Spleen (tissue), 11 donors: ENCODE measurements around the gene IL26. TPM values are rescaled to one million over a fixed set of nuclear protein-coding genes. Genes with fewer than 3 reads are reported as not detected.

Experiments used
- DNase-seq: peaks from one replicate; pipeline ENCODE4 v3.0.0-alpha.2; 2020
- H3K27ac ChIP-seq, 8 donors: fragments of 200-600 bp; sonication (generic) in 7 of 8; 1 replicate in 4 of 8; 2 replicates in 4 of 8; pipeline versions ENCODE4 v1.5.0 to v1.8.0; 2016 to 2021; ENCODE audit warnings: inconsistent platforms in 4 of 8, mild to moderate bottlenecking in 4 of 8, moderate library complexity in 1 of 8
- H3K27me3 ChIP-seq, 7 donors: fragments of 200-600 bp; sonication (generic) in 6 of 7; replicated peaks in 1 of 7; 1 replicate in 4 of 7; 2 replicates in 3 of 7; pipeline versions ENCODE4 v1.5.0 to v1.8.0; 2016 to 2021; ENCODE audit warnings: inconsistent platforms in 3 of 7, mild to moderate bottlenecking in 1 of 7
- H3K36me3 ChIP-seq, 6 donors: fragments of 200-600 bp; sonication (generic) in 5 of 6; 1 replicate in 4 of 6; 2 replicates in 2 of 6; pipeline versions ENCODE4 v1.5.0 to v1.8.0; 2016 to 2021; ENCODE audit warnings: inconsistent platforms in 2 of 6
- H3K4me1 ChIP-seq, 6 donors: fragments of 200-600 bp; sonication (generic) in 5 of 6; 1 replicate in 3 of 6; 2 replicates in 3 of 6; pipeline versions ENCODE4 v1.5.0 to v1.8.0; 2016 to 2021; ENCODE audit warnings: inconsistent platforms in 3 of 6
- H3K4me3 ChIP-seq, 8 donors: fragments of 200-600 bp; sonication (generic) in 7 of 8; 1 replicate in 4 of 8; 2 replicates in 4 of 8; pipeline versions ENCODE4 v1.5.0 to v1.8.0; 2016 to 2021; ENCODE audit warnings: inconsistent platforms in 4 of 8, mild to moderate bottlenecking in 4 of 8, moderate library complexity in 2 of 8
- H3K9me3 ChIP-seq, 8 donors: fragments of 200-600 bp; sonication (generic) in 7 of 8; 1 replicate in 4 of 8; 2 replicates in 4 of 8; pipeline versions ENCODE4 v1.5.0 to v1.8.0; 2016 to 2021; ENCODE audit warnings: inconsistent platforms in 4 of 8
- POLR2A ChIP-seq, 3 donors: fragments of 450-650 bp; IDR thresholded peaks; one replicate each; pipeline ENCODE4 v1.5.1; 2017; ENCODE audit warnings: antibody characterized with exemption in 3 of 3, mild to moderate bottlenecking in 1 of 3
- POLR2AphosphoS5 ChIP-seq, 3 donors: sonication (generic); formaldehyde crosslinking; IDR thresholded peaks; one replicate each; pipeline ENCODE4 v1.5.1; 2017; ENCODE audit warnings: antibody characterized with exemption in 3 of 3
- WGBS, 5 donors: extraction: QIAGEN DNeasy Blood & Tissue Kit in 3 of 5; methylation state at CpG; one replicate each; pipeline versions ENCODE4 v1.1.5 to v1.1.7; 2013 to 2018; 5-methylcytosine and 5-hydroxymethylcytosine counted together
- intact Hi-C: fragments of 100-400 bp; cut with DNase I; formaldehyde crosslinking; loops from one replicate; pipeline ENCODE4 v1.15.0; 2023; ENCODE audit warnings: low total_unique reads
- polyA plus RNA-seq, 3 donors: library from polyadenylated mRNA; stranded (reverse); fragments of 200-250 nt; gene quantifications; one replicate each; pipeline ENCODE4 v1.2.1, GENCODE V29; 2013
- total RNA-seq, 7 donors: library from RNA; depleted of rRNA in 3 of 7; stranded (reverse); fragments of >200 nt in 3 of 7; fragmentation: NEBNext Ultra II Directional in 4 of 7; extraction: Animal tissue kit (Norgen Biotek cat#: 25700) in 4 of 7; gene quantifications; one replicate each; pipeline versions ENCODE4 v1.1.0 to v1.2.1, GENCODE V29; 2016 to 2021
- TF ChIP-seq, protein P1 (sequence below), 11 experiments: fragments of 200-600 bp in 7 of 11; fragments of 450-650 bp in 4 of 11; sonication (generic) in 4 of 11; IDR thresholded peaks in 8 of 11; conservative IDR thresholded peaks in 3 of 11; 1 replicate in 7 of 11; 2 replicates in 4 of 11; pipeline versions ENCODE4 v1.4.0 to v1.8.0; 2016 to 2021; ENCODE audit warnings: antibody characterized with exemption in 11 of 11, inconsistent platforms in 4 of 11, mild to moderate bottlenecking in 1 of 11
- donor health status: healthy with polysubstance abuse.
- donor health status: DM: no; HTN: no; CAD: no; lungs with moderate emphysema.
- donor health status: DM: no; HTN: no; CAD: no.
- donor health status: Bipolar disorder and iron deficiency.
- donor health status: healthy.
- donor health status: DM: no; HTN: no; CAD: no.
- donor health status: DM: yes; HTN: yes; CAD: no.

IL26 gene
- total and polyA plus RNA-seq, 10 donors: 0.27 TPM; not detected in 9

DNA sequence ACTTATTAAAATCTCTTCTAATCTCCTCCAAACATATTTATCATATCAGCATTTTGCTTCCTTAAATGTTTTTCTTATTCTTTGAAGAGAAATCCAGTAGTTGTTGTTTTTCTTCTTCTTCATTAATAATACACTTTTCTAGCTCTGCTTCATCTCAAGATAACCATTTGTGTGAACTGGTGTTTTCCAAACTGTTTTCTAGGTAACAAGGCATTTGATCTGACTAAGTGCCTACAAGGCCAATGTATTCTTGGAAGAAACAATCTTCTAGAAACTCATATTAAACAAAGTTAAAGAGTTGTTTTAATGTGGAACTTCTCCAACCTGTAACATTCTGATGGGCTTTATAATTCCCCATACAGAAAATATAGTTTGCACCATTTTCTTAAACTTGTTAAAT, 35.3 kb downstream of the IL26 start:
- Histone ChIP-seq H3K4me1 (no peaks in the 10 kb centered on the region), H3K27me3 (no peaks in the 10 kb centered on the region), H3K9me3 (no peaks in the 10 kb centered on the region), H3K36me3 (no peaks in the 10 kb centered on the region), H3K4me3 (no peak overlapping the region), H3K27ac (peak overlapping the region in 1 of 8 donors; percentile 6)
- no peak for DNase-seq
- intact Hi-C loops: no loop called here
- no peak for TF ChIP-seq POLR2A (IDR thresholded peaks at IDR 0.05)

DNA sequence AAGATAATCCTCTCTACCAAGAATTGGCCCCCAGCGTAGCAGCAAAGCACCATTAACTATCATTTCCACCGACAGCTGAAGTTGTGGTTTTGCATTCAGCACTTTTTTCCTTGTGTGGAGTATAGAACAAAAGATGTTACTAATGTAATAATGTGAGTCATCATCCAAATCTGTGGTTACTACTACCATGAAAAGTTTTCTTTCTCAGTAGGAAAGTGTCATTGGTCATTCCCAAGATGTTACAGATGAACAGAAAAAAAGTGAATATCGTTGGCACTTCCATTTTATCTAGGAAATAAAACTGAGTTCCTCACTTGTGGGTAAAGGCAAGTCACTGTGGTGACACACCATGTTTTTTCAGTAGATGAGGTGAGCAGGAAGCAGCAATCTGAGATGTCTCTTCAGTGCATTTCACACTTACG, 35.8 kb downstream of the IL26 start:
- no peaks in the 10 kb centered on the region for H3K4me1 ChIP-seq
- no peak overlapping the region for H3K4me3 ChIP-seq
- H3K36me3 ChIP-seq: no peaks in the 10 kb centered on the region
- H3K27me3 ChIP-seq: no peaks in the 10 kb centered on the region
- intact Hi-C loops: no loop called here
- H3K27ac ChIP-seq: peak overlapping the region in 2 of 8 donors; percentile 6 to 11
- no peak for DNase-seq
- WGBS, 5 donors: 59 to 77% (median 66%) methylated on average over 4 of the region's 4 CpGs
- H3K9me3 ChIP-seq: no peaks in the 10 kb centered on the region
- TF ChIP-seq POLR2A (IDR thresholded peaks at IDR 0.05) (no peak), POLR2AphosphoS5 (IDR thresholded peaks at IDR 0.05) (no peak)
- TF ChIP-seq, protein P1, sequence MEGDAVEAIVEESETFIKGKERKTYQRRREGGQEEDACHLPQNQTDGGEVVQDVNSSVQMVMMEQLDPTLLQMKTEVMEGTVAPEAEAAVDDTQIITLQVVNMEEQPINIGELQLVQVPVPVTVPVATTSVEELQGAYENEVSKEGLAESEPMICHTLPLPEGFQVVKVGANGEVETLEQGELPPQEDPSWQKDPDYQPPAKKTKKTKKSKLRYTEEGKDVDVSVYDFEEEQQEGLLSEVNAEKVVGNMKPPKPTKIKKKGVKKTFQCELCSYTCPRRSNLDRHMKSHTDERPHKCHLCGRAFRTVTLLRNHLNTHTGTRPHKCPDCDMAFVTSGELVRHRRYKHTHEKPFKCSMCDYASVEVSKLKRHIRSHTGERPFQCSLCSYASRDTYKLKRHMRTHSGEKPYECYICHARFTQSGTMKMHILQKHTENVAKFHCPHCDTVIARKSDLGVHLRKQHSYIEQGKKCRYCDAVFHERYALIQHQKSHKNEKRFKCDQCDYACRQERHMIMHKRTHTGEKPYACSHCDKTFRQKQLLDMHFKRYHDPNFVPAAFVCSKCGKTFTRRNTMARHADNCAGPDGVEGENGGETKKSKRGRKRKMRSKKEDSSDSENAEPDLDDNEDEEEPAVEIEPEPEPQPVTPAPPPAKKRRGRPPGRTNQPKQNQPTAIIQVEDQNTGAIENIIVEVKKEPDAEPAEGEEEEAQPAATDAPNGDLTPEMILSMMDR (IDR thresholded peaks at IDR 0.05 in 8 of 11, conservative IDR thresholded peaks at IDR 0.05 in 3 of 11): no peak

DNA sequence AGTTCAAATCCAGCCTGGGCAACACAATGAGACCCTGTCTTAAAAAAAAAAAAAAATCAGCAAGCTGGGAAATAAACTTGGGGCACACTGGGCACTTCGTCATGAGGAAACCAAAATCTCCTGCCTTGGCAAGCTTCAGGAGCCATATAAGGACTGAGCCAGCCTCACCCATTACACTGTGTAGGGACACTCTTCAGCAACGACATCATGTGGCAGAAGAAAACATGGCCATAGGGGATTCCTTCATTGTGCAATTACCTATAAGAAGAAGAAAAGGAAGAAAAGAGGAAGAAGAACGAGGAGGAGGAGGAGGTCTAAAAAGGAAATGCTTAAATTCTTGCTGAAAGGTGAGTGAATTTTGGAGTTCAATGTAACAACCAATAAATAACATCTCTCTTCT, 40.0 kb downstream of the IL26 start:
- H3K9me3 ChIP-seq: no peaks in the 10 kb centered on the region
- WGBS, 5 donors: 49 to 73% (median 66%) methylated on average over 3 of the region's 3 CpGs
- intact Hi-C loops: no loop called here
- H3K27ac ChIP-seq: no peak overlapping the region
- H3K4me3 ChIP-seq: no peak overlapping the region
- H3K36me3 ChIP-seq: no peaks in the 10 kb centered on the region
- no peak for DNase-seq
- TF ChIP-seq, protein P1 (IDR thresholded peaks at IDR 0.05 in 8 of 11, conservative IDR thresholded peaks at IDR 0.05 in 3 of 11): no peak
- TF ChIP-seq POLR2AphosphoS5 (IDR thresholded peaks at IDR 0.05) (no peak), POLR2A (IDR thresholded peaks at IDR 0.05) (no peak)
- H3K27me3 ChIP-seq: no peaks in the 10 kb centered on the region
- H3K4me1 ChIP-seq: peaks cover 0 to 13% (median 0%) of the 10 kb centered on the region in 6 donors

DNA sequence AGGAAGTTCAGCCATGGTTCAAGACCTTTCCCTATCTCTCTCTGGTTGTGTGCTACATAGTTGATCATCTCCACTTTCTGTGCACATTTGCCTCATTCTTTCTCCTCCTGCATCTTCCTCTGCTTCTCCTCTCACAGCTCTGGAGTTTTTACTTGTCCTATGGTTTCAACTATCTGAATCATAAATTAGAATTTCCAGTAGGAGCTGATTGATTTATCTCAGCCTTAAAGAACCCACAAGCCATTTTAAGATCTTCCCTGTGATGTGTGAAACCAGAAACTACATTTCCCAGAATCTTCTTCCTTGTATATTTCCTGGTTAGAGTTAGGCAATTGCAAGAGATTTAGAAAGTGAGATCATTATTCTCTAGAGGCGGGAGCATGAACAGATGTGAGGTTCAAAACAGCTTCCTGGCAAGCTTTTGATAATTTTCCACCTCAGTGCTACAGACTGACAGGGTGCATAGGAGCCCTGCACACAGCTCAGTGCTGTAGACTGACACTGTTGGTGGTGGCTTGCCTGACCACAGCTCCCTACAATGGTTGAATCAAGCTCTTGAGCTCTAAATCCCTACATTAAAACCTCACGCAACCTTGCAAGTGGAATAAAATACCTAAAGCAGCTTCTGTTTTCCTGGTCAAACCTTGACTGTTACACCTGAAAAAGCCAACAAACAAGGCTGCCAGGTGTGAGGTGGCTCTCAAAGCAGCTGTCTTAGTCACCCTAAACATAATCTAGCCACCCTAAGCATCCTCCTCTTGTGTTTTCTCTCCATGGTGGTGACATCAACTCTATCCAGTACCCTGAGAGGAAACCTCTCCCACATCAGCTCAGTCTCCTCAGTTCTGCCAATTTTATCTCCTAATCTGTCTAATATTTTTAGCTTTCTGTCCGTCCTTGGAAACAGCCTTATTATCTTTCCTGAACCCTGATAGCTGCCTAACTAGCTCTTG, 44.5 kb downstream of the IL26 start:
- WGBS, 5 donors: 49 to 67% (median 59%) methylated on average over 3 of the region's 3 CpGs
- TF ChIP-seq, protein P1 (IDR thresholded peaks at IDR 0.05 in 8 of 11, conservative IDR thresholded peaks at IDR 0.05 in 3 of 11): no peak
- TF ChIP-seq POLR2AphosphoS5 (IDR thresholded peaks at IDR 0.05): no peak
- TF ChIP-seq POLR2A (IDR thresholded peaks at IDR 0.05): no peak
- no peak for DNase-seq
- intact Hi-C loops: no loop called here
- H3K27me3 ChIP-seq: no peaks in the 10 kb centered on the region
- no peaks in the 10 kb centered on the region for H3K9me3 ChIP-seq
- no peaks in the 10 kb centered on the region for H3K36me3 ChIP-seq
- H3K27ac ChIP-seq: peak overlapping the region in 3 of 8 donors; percentile 27 to 50 (median 41)
- peaks cover 0 to 24% (median 4%) of the 10 kb centered on the region in 6 donors for H3K4me1 ChIP-seq
- no peak overlapping the region for H3K4me3 ChIP-seq
